GM12873 (cell line): ENCODE data around the gene CFAP54.

Experiments
- TF ChIP-seq, protein P1 (sequence below): IDR thresholded peaks from 2 replicates; pipeline ENCODE4 v1.5.1; 2012; ENCODE audit warnings: low read depth, mild to moderate bottlenecking, moderate library complexity, low read length, control low read depth; ENCODE audit not compliant: insufficient read depth; ENCODE audit errors: missing control alignments

CFAP54 gene

DNA sequence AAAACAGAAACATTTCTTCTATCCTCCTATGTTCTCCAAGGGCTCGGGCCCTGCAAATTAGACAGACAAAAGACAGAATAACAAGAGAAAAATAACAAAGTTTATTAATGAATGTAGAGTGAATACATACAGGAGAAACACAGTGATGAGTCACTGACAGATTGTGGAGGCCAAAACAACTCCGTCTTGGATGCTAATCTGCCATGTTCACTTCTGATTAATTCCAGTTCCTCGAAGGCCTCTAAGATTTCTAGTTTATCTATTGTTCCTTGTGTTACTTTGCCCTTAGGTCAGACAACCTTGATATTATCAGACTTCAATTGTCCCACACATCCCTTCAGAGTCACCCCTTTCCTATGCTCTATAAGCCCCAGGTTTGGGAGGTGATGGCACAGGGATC is 390.8 kb downstream of the CFAP54 start:
- TF ChIP-seq, protein P1, sequence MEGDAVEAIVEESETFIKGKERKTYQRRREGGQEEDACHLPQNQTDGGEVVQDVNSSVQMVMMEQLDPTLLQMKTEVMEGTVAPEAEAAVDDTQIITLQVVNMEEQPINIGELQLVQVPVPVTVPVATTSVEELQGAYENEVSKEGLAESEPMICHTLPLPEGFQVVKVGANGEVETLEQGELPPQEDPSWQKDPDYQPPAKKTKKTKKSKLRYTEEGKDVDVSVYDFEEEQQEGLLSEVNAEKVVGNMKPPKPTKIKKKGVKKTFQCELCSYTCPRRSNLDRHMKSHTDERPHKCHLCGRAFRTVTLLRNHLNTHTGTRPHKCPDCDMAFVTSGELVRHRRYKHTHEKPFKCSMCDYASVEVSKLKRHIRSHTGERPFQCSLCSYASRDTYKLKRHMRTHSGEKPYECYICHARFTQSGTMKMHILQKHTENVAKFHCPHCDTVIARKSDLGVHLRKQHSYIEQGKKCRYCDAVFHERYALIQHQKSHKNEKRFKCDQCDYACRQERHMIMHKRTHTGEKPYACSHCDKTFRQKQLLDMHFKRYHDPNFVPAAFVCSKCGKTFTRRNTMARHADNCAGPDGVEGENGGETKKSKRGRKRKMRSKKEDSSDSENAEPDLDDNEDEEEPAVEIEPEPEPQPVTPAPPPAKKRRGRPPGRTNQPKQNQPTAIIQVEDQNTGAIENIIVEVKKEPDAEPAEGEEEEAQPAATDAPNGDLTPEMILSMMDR = no peak

DNA sequence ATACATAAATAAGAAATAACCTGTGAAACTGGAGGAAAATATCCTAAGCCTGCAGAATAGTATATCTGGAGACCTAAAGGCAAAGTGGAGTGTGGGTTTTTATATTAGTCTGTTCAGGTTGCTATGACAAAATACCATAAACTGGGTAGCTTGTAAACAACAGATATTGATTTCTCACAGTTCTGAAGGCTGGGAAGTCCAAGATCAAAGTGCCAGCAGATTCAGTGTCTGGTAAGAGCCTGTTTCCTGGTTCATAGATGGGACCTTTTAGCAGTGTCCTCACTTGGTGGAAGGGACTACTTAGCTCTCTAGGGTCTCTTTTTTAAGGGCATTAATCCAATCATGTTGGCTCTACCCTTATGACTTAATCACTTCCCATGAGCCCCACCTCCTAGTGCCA is 392.2 kb downstream of the CFAP54 start:
- TF ChIP-seq, protein P1 = no peak

DNA sequence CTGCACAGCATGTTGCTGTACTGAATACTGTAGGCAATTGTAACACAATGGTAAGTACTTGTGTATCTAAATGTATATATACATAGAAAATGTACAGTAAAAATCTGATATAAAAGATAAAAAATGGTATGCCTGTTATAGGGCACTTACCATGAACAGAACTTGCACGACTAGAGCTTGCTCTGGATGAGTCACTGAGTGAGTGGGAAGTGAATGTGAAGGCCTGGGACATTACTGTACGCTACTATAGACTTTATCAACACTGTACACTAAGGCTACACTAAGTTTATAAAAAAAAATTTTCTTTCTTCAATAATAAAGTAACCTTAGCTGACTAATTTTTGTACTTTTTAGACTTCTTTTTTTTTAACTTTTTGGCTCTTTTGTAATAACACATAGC is 393.5 kb downstream of the CFAP54 start:
- TF ChIP-seq, protein P1 = no peak

DNA sequence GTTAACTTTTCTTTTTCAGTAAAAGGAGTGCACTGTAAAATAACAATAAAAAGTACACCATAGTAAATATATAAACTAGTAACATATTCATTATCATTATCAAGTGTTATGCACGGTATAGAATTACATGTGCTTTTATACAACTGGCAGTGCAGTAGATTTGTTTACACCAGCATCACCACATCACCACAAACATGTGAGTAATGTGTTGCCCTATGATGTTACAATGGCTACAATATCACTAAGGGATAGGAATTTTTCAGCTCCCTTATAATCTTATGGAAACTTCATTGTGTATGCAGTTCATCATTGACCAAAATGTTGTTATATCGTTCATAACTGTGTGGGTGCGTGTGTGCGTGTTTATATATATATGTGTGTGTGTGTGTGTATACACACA is 394.2 kb downstream of the CFAP54 start:
- TF ChIP-seq, protein P1 = no peak

DNA sequence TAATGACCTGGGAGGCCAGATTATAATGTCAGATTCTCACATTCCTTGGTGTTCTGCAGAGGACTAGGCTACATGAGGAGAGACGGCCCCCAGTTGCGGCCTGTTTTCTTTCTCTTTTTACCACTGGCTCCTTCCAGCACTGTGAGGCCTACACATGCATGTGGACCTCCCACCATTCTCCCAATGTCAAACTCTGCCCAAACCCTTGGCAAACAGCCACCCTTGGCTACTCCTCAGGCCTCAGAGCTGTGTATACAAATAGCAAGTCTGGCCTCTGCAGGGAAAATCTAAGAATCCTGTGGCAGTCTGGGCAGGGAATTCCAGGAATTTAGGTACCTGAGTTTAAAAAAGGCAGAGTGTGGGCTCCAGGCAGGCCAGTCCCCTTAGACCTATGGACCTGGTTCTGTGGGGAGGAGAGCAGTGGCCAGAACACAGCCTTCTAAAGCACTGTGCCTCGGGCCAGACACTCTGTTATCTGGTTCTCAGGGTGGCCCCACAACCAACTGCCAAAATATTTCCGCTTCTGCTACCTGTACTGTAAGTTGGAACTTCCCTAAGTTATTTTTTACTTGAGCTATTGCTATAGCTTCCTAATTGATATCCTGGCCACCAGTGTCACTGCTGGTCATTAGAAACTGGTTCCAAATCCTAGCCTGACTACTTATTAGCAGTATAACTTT is 397.8 kb downstream of the CFAP54 start:
- TF ChIP-seq, protein P1 = no peak

DNA sequence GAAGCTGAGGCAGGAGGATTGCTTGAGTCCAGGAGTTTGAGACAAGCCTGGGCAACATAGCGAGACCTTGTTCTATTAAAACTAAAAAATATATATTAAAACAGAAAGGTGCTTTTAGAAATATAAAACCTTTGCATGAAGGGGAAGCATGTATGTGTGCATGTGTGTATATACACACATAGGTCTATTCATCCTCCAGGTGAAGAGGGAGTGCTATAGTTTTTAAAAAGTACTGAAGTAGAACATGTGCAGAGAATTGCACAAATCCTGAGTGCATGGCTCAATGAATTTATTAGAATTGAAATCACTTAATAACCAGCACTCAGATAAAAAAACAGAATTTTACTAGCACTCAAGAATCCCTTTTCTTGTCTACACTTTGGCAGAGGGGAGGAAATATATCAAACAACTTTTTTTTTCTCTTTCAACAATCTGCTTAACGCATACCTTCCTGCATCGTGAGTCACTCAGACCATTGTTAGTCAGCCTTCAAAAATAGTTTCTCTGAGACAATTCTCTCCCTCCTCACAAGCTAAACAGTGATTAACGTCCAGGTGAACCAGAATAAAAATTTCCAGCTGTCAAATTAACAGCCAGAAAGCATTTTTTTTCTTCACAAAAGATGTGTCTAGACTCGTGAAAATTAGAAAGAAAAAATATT is 400.0 kb downstream of the CFAP54 start:
- TF ChIP-seq, protein P1 = no peak

DNA sequence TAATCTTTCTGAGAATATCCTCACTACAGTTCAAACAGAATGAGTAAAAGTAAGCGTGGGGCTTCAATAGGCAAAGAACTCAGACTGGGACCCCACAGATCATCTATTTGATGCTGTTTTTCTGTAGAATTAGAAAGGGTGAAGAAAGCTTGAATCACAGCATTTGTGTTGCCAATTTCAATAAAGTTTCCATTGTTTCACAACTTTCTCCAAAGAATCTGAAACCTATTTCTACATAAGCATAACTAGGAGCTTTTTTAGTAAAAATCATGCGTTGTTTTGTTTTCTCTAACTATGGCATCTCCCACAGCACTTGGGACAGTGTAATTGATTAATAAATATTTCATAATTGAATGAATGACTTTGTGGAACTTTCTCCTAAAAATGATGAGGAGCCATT is 401.0 kb downstream of the CFAP54 start:
- TF ChIP-seq, protein P1 = no peak
